Stimulated activated CD8-positive, alpha-beta memory T cell treated with anti-CD3 and anti-CD28 coated beads, Interleukin-12 subunit alpha, Interleukin-12 subunit beta, amount 100 ng/mL, for 1 hour (primary cell): Measurements from ENCODE around the gene CLIC5.
"Not testable (repeated sequence)": the region's sequence is repeated elsewhere in the genome, so short reads cannot be mapped to it uniquely, and the experiment has no call there.

Source experiments
- DNase-seq: peaks from one replicate; pipeline ENCODE4 v3.0.0-alpha.2; 2020; ENCODE audit warnings: low read depth

The CLIC5 gene

GRCh38 chr6:45926423-45926822, 89.2 kb downstream of the CLIC5 start:
- DNase-seq: not testable (repeated sequence)

DNA sequence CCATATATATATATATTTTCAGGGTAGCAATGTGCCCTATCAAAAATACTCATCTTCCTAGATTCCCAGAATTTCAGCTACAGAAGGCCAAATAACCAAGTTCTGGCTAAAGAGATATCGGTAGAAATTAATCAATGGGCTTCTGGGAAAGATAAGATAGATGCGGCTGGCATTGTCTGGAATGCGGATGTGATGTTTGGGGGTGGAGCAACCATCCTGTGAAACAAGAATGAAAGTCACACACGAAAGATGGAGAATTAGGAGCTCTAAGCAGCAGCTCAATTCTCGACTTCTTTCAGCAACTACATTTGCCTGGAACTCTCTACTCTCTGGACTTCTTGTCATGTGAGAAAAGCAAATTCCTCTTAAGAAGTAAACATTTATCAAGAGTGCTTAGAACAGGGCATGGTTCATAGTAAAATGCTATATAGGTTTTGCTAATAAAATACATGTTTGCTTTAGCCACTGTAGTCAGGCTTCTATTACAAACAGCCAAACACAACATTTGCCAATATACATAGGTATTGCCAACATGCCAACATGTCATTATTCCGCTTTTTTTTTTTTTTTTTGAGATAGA, 90.8 kb downstream of the CLIC5 start:
- no peak for DNase-seq

DNA sequence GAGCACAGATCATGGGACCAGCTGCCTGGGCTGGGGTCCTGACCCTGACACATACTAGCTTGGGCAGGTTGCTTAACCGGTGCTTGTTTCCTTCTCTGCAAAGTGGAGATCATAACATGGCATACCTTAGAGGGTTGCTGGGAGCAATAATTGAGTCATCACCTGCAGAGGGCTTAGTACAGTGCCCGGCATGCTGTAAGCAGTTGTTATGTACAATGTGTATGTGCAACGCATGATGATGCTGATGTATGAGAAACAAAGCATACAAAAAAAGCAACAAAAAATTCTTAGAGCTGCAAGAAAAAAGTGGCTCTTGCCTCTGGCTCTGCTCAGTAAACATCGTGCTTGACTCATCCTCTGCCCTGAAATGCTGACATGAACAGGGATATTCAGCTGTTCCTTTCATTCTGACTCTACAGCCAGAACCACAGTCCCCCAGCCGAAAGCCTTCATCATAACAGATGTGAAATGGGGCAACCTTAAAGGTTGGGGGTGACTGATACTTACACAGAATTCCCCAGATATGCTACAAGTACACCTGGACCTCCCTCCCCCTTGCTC, 91.7 kb downstream of the CLIC5 start:
- DNase-seq: no peak

DNA sequence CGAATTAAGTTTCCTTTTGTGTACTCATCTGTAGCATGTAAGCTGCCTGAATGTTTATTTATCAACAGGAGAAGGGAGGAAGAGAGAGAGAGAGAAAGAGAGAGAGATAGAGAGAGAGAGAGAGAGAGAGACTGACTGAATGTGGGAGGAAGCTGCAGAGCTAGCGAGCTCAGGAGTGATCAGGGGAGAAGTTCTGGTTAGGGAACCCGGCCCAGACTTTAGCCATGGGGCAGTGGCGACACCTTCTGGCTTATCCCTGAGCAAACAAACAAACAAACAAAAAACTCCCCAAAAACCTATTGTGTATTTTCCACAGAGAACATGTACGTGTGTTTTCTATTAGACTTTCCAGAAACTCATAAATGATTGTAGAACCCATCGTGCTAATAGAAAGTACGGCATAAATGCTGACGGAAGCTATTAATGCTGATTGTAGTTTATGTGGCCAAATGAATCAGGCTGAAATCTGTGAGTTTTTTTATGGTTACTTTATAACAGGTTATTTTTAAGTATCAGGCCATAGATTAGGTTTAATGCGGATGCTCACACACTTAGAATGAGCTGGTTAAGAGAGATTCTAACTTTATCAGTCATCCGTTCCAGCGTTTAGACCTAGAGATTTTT, 92.8 kb downstream of the CLIC5 start:
- DNase-seq: peak; percentile 27

GRCh38 chr6:45921691-45922281, 93.9 kb downstream of the CLIC5 start:
- no peak for DNase-seq

DNA sequence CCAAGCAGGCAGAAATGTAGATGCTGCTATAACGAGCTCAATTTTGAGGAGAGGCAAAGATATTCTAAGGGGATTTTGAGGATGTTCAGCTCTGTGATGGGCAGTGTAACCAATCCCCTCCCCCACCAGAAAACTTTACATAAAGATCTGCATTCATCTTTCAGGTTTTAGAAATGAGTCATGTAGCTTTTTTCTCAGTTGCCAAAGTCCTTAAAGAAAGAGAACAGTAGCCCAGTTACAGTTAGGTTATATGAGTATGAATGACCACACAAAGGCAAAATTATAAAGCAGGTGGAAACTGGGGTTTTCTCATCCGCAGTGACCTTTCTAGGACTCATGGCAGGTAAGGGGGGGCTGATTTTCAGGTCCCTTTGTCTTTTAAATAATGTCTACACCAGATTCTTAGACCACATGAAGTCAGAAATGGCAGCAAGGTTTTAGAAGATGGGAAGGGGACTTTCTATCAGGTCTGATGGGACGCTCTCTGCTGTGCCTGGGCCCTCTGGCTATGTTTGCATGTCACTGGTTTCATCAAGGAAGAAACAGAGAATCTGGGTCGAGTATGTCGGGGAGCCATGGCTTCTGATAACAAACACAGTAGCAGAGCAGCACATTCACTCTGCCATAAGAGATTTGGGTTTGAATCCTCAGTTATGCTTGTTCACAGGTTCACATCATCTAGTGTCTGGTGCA, 94.7 kb downstream of the CLIC5 start:
- DNase-seq: no peak

- no peak for DNase-seq
Measured at GRCh38 chr6:45917439-45917838, 98.2 kb downstream of the CLIC5 start.

GRCh38 chr6:45916692-45917091, 99.0 kb downstream of the CLIC5 start:
- DNase-seq: no peak

- DNase-seq: no peak
Measured at GRCh38 chr6:45915780-45916468, 99.7 kb downstream of the CLIC5 start.

GRCh38 chr6:45911691-45912090, 104.0 kb downstream of the CLIC5 start:
- no peak for DNase-seq

GRCh38 chr6:45903959-45904358, 111.7 kb downstream of the CLIC5 start:
- no peak for DNase-seq

DNA sequence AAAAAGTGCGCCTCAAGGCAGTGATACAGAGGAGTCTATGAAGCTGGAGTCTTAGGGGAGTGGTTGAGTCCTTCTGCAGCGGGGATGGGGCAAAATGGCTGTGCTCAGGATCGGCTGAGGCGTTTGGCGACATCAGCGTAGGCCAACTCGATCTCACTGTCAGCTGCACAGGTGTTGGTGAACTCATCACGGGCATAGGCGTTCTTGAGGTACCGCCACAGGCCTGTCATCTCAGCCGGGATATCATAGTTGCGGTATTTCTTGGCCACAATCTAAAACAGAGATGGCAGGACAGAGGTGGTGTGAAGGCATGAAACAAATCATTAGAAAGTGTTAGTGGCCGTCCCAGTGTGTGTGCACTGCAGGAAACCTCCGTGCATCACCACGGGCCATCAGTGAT, 112.7 kb downstream of the CLIC5 start:
- DNase-seq: no peak

DNA sequence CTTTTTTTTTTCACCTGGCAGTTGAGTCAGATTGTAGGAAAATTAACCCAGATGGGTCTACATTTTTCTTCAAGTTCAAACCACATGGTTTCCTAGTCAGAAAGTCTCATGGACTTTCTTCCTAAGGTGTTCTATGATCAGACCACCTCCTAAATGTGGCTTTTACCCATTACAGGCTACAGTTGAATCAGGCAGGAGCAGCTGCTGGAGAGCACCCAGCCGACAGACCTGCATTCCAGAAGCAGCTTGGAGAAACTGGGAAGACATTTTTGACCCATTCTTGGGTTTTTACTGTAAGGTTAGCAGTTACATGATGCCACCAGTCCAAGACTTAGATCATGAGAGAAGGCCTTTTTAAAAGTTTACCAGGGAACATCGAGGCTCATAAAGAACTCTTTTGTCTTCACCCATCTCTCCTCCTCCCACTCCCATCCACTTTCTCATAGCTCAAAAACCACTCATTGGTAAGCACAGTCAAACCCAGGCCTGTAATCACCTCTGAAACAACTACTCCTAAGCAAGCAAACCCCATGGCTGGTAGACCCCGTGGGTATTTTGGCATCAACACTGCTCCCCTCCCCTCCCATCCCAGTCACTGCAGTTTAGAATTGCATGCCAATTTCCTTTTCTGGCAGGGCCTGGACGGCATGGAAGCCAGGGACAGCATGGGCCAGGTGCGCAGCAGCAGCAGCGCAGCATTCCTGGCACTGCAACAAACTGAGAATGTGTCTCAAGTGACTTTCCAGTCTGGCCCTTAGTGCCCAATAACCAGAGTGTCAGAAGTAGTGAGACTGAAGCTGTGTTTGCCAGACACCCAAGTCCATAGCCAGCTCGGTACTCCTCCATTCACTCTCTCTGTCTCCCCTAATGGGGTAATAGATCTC, 113.7 kb downstream of the CLIC5 start:
- DNase-seq: no peak

DNA sequence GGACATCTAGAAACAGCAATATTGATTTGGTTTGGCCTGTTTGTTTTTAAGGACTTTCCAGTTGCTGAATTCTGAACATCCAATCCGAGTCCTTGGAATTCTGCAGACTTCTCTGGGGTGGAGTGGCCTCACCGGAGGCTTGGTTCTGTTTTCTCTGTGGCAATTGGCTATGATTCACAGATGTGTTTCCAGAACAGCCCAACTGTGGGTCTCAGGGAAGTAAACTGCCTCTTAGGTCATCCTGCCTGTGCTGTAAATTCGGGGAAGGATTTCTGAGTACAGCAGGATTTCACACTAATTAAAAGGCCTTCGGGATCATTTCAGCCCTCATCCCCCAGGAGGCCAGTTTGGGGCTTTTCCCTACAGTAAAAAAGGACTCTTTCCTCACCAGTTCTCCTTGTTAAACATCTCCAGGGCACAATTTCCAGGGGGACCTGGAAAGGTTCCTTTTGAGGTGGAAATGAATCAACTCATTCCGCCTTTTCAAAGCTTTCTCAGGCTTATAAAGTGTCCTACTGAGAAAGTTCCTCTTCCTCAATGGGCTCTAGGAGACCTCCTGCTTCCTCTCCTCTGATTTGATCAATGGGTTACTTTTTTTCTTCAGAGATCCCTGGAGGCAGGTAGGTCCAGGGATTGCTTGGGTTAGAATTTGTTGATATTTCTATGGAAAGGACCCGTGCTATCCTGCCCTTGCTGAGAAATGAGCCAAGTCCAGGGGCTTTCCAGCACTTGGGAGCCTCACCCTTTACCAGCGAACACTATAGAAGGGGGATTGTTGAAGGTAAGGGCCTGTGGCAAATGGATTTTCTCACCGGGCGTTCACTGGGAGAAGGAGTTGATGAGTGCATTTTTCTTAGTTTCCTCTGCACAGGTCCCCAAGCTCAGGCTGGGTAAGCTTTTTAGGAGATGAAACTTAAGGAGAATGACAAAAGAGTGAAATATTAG, 114.6 kb downstream of the CLIC5 start:
- no peak for DNase-seq

- DNase-seq: no peak
Measured at GRCh38 chr6:45899683-45899946, 116.0 kb downstream of the CLIC5 start.

GRCh38 chr6:45898941-45899682, 116.5 kb downstream of the CLIC5 start:
- DNase-seq: no peak

DNA sequence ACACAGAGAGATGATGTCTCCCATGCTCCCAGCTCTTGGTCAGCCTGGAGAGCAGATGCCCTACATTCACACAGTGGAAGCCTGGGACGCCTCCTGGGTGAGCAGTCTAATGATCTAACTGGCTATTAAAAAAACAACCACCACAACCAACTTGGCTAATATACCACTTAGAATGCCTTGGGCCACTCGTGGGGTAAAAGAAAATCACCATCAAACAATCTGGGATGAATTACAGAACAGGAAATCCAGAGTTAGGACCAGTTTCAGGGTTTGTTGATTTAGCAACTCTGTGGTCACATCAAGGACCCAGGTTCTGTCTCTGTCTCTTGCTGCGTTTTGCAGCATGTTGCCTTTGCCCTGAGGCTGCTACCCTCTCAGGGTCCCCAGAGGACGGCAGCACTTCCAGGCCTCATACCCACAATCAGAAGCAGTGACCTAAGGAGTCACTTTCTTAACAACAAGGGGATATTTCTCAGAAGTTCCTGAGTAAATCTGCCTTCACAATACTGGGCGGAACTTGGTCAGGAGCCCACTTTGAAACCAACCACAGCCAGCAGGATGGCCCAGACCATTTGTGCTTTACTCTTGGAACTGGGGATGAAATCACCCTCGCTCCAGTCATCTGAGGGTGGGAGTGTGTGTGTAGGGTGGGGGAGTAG, 118.7 kb downstream of the CLIC5 start:
- DNase-seq: no peak

DNA sequence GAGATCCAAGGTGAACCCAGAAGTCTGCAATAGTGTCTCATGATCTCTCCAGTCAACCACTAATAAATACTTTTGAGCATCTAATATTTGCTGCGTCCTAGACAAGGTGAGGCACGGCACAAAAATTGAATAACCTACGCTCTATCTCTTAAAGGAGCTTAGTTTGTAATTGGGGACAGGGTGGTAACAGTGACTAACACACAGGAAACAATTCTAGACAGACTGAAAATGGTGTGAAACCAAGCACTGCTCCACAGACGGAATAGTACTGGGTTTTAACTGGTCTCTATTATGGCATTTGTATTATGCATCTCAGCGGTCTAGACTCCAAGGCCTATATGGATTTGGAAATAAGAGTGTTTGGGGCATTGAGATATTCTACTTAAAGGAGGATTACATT, 120.1 kb downstream of the CLIC5 start:
- DNase-seq: no peak

DNA sequence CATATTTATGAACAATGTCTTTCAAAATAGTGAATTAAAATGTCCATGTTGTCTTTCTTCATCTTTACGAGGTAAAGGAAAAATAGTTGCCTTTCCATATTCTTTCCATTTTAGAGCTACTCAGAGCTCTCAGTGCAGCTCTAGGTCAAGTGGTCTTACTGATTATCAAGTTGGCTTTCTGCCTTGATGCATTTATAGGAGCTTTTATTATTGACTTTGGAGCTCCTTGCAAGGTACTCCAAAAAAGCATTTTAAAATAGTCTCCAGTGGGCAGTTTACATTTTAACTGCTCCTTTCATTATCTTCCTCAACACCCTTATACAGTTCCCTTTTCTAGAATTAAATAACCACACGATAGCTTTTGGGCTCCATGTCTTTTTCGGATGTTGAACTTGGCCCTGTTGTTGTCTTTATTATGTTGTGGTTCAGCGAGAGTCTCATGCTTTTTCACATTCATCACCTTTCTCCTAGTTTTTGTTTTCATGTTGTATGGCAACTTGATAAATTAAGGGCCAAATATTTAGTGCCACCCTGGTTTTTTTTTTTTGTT, 122.9 kb downstream of the CLIC5 start:
- DNase-seq: no peak
